OCI-LY7 (cell line): ENCODE results near the gene NACC2.

Source experiments
- EZH2phosphoT487 ChIP-seq: fragments of 200-600 bp; sonication (generic); IDR thresholded peaks from 2 replicates; pipeline ENCODE4 v1.6.1; 2018; ENCODE audit warnings: low read depth, borderline replicate concordance, mild to moderate bottlenecking, mixed run types, antibody characterized with exemption, low read length, moderate library complexity, mixed read lengths
- TF ChIP-seq, protein P1 (sequence below): fragments of 200-600 bp; sonication (generic); conservative IDR thresholded peaks from 2 replicates; pipeline ENCODE4 v1.5.1; 2014; ENCODE audit warnings: mild to moderate bottlenecking, antibody characterized with exemption, low read length, moderate library complexity, mixed read lengths

DNA sequence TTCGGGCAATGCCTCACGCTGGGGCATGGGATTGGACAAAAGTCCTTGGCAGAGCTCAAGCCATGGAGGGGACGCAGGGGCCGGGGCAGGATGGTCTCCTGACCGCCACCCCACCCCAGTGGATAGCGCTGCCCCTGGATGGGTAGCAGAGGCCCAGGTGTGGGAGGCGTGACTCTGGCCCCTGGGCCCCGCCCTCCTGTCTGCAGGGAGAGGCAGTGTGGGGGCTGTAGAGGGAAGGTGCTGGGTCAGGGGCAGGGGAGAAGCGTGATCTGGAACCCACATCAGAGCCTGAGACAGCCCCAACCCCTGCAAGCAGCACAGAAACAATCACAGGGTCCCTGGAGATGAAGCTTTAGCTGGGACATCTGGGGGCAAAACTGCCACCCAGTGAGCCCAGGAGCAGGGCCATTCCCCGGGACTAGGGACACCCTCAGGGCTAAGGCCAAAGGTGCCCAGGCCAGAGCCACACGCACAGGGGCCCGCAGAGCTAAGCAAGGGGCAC, 36.2 kb downstream of the NACC2 start:
- TF ChIP-seq, protein P1, sequence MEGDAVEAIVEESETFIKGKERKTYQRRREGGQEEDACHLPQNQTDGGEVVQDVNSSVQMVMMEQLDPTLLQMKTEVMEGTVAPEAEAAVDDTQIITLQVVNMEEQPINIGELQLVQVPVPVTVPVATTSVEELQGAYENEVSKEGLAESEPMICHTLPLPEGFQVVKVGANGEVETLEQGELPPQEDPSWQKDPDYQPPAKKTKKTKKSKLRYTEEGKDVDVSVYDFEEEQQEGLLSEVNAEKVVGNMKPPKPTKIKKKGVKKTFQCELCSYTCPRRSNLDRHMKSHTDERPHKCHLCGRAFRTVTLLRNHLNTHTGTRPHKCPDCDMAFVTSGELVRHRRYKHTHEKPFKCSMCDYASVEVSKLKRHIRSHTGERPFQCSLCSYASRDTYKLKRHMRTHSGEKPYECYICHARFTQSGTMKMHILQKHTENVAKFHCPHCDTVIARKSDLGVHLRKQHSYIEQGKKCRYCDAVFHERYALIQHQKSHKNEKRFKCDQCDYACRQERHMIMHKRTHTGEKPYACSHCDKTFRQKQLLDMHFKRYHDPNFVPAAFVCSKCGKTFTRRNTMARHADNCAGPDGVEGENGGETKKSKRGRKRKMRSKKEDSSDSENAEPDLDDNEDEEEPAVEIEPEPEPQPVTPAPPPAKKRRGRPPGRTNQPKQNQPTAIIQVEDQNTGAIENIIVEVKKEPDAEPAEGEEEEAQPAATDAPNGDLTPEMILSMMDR: no peak
- TF ChIP-seq EZH2phosphoT487: no peak
